K562 (cell line): ENCODE measurements around the gene NAV2. TPM values are rescaled to one million over a fixed set of nuclear protein-coding genes. Genes with fewer than 3 reads are reported as not detected.

ENCODE experiments used
- ATAC-seq: fragments of 200-7000 bp; cut with Tn5 transposase; 3 replicates; pipeline ENCODE4 v1.9.1; 2020; ENCODE audit warnings: moderate library complexity
- BruUV-seq: library from RNA; stranded (reverse); fragments of 400-500 nt; replicated peaks from 2 replicates; lab custom pipeline; 2021; lab: Mats Ljungman, UMichigan
- CTCF ChIA-PET: fragments of 300-600 bp; formaldehyde crosslinking; extraction: SDS; loops from one replicate; lab custom pipeline; 2021; ENCODE audit warnings: low intra/inter-chr PET ratio; lab: Yijun Ruan, JAX
- POLR2A ChIA-PET: fragments of 300-600, 350-650 bp; sonication (Branson Sonifier 250); formaldehyde crosslinking; extraction: SDS; loops from one replicate; lab custom pipeline; 2021; ENCODE audit warnings: antibody characterized with exemption, inconsistent platforms; lab: Yijun Ruan, JAX
- DNase-seq, 4 experiments: peaks; one replicate each; pipeline versions ENCODE4 v3.0.0 to v3.0.0-alpha.2; 2011 to 2018; ENCODE audit warnings: low spot score in 3 of 4, mixed read lengths in 3 of 4; ENCODE audit errors: extremely low read depth in 1 of 4
- FAIRE-seq: peaks from 2 replicates; lab custom pipeline; 2011; peaks lifted over from hg19 to GRCh38; lab: Jason Lieb, UNC
- H2AFZ ChIP-seq: 2 replicates; pipeline ENCODE4 v1.6.0; 2011; ENCODE audit warnings: low read depth, low read length, control low read depth, inconsistent platforms
- H3K27ac ChIP-seq: fragments of 200-600 bp; 3 replicates; pipeline ENCODE4 v1.8.0; 2011; ENCODE audit warnings: low read depth, mild to moderate bottlenecking, control low read depth, inconsistent platforms, low read length, moderate library complexity, mixed read lengths; ENCODE audit errors: extremely low read depth
- H3K27me3 ChIP-seq, 2 experiments: fragments of 300-600 bp in 1 of 2; 2 replicates in 1 of 2; 3 replicates in 1 of 2; pipeline versions ENCODE4 v1.6.0 to v1.8.0; 2011; ENCODE audit warnings: inconsistent platforms in 2 of 2, low read length in 2 of 2, mild to moderate bottlenecking in 1 of 2, mixed read lengths in 1 of 2, moderate library complexity in 1 of 2; ENCODE audit not compliant: control insufficient read depth in 2 of 2, insufficient read depth in 2 of 2
- H3K36me3 ChIP-seq: fragments of 300-600 bp; 3 replicates; pipeline ENCODE4 v1.8.0; 2011; ENCODE audit warnings: mild to moderate bottlenecking, low read length, inconsistent platforms; ENCODE audit not compliant: control insufficient read depth, insufficient read depth
- H3K4me1 ChIP-seq, 2 experiments: fragments of 200-600 bp in 1 of 2; replicated peaks in 1 of 2; 2 replicates in 1 of 2; 3 replicates in 1 of 2; pipeline versions ENCODE4 v1.5.1 to v1.8.0; 2011; ENCODE audit warnings: inconsistent platforms in 2 of 2, low read length in 2 of 2, mild to moderate bottlenecking in 1 of 2, mixed read lengths in 1 of 2, moderate library complexity in 1 of 2; ENCODE audit not compliant: control insufficient read depth in 2 of 2, insufficient read depth in 2 of 2
- H3K4me2 ChIP-seq: 2 replicates; pipeline ENCODE4 v1.6.1; 2011; ENCODE audit warnings: low read length, control low read depth, inconsistent platforms, mixed read lengths; ENCODE audit not compliant: insufficient read depth
- H3K4me3 ChIP-seq: fragments of 200-600 bp; sonication (generic), shearing (Covaris generic); 2 replicates; pipeline ENCODE4 v1.5.1; 2016; ENCODE audit warnings: control low read depth, inconsistent platforms
- H3K79me2 ChIP-seq: fragments of 200-600 bp; 3 replicates; pipeline ENCODE4 v1.8.0; 2011; ENCODE audit warnings: low read length, inconsistent platforms; ENCODE audit not compliant: control insufficient read depth, insufficient read depth
- H3K9ac ChIP-seq, 2 experiments: 2 replicates each; pipeline versions ENCODE4 v1.6.0 to v1.6.1; 2011; ENCODE audit warnings: low read depth in 2 of 2, low read length in 2 of 2, control low read depth in 1 of 2, inconsistent platforms in 1 of 2, mild to moderate bottlenecking in 1 of 2, mixed read lengths in 1 of 2; ENCODE audit not compliant: insufficient read depth in 1 of 2
- H3K9me1 ChIP-seq: one replicate; pipeline ENCODE4 v1.6.0; 2011; ENCODE audit warnings: inconsistent platforms, mild to moderate bottlenecking, low read length, moderate library complexity; ENCODE audit not compliant: control insufficient read depth, insufficient read depth
- H3K9me3 ChIP-seq: replicated peaks from 2 replicates; pipeline ENCODE4 v1.5.1; 2011; ENCODE audit warnings: low read depth, low read length, inconsistent platforms; ENCODE audit not compliant: control insufficient read depth, insufficient read depth
- H4K20me1 ChIP-seq: replicated peaks from 2 replicates; pipeline ENCODE4 v1.6.1; 2011; ENCODE audit warnings: low read length, inconsistent platforms, mixed read lengths; ENCODE audit not compliant: control insufficient read depth, insufficient read depth
- C11orf30 ChIP-seq: fragments of 450-650 bp; IDR thresholded peaks from 2 replicates; pipeline ENCODE4 v1.6.1; 2016; ENCODE audit warnings: low read depth, mild to moderate bottlenecking
- CHD1 ChIP-seq: fragments of 200-600 bp; sonication (generic); IDR thresholded peaks from one replicate; pipeline ENCODE4 v1.6.1; 2012; ENCODE audit warnings: mild to moderate bottlenecking, moderate library complexity, low read length, inconsistent platforms
- EP300 ChIP-seq: IDR thresholded peaks from 2 replicates; pipeline ENCODE4 v1.6.1; 2012; ENCODE audit warnings: low read length, improper control_type of control experiment
- NR1H2 ChIP-seq: sonication (generic); formaldehyde crosslinking; IDR thresholded peaks from 2 replicates; pipeline ENCODE4 v1.4.0; 2020; ENCODE audit warnings: mild to moderate bottlenecking, missing genetic modification reagents
- POLR2H ChIP-seq: IDR thresholded peaks from 2 replicates; pipeline ENCODE4 v1.6.1; 2016; ENCODE audit warnings: missing genetic modification characterization, low read depth, mild to moderate bottlenecking, control low read depth, missing compliant biosample characterization, moderate library complexity
- SRF ChIP-seq, 2 experiments: fragments of 250-450, 450-650 bp in 1 of 2; sonication (Bioruptor Pico) in 1 of 2; sonication (generic) in 1 of 2; formaldehyde crosslinking; IDR thresholded peaks; 2 replicates each; pipeline versions ENCODE4 v1.5.0 to v1.5.1; 2020 to 2022; ENCODE audit warnings: mild to moderate bottlenecking in 1 of 2, missing genetic modification reagents in 1 of 2
- TSC22D4 ChIP-seq: fragments of 450-650 bp; IDR thresholded peaks from 2 replicates; pipeline ENCODE4 v1.6.1; 2016; ENCODE audit warnings: missing genetic modification characterization, missing biosample characterization, control low read depth
- XRCC3 ChIP-seq: fragments of 450-650 bp; IDR thresholded peaks from 2 replicates; pipeline ENCODE4 v1.6.1; 2017; ENCODE audit warnings: mild to moderate bottlenecking, moderate library complexity
- ZNF282 ChIP-seq: sonication (generic); formaldehyde crosslinking; IDR thresholded peaks from 2 replicates; pipeline ENCODE4 v1.8.1; 2023; ENCODE audit warnings: missing genetic modification reagents
- ZNF436 ChIP-seq: fragments of 250-450, 450-650 bp; sonication (Bioruptor Pico); formaldehyde crosslinking; IDR thresholded peaks from 2 replicates; pipeline ENCODE4 v1.7.0; 2020; ENCODE audit warnings: mild to moderate bottlenecking
- ZNF717 ChIP-seq: fragments of 250-450 bp; sonication (Bioruptor Pico); IDR thresholded peaks from 2 replicates; pipeline ENCODE4 v1.5.0; 2021
- WGBS: fragments of 100-300 bp; shearing (Covaris generic); methylation state at CpG from one replicate; pipeline ENCODE4 v1.1.6; 2016; ENCODE audit warnings: low coverage, mixed read lengths; ENCODE audit not compliant: insufficient coverage; ENCODE audit errors: missing lambda C conversion rate; 5-methylcytosine and 5-hydroxymethylcytosine counted together
- in situ Hi-C: fragments of 300-500 bp; cut with MboI; formaldehyde crosslinking; loops from 4 replicates; pipeline ENCODE4 v1.15.0; 2018; ENCODE audit warnings: inconsistent platforms, mixed read lengths
- intact Hi-C: fragments of 100-400 bp; cut with micrococcal nuclease; formaldehyde crosslinking; loops from 2 replicates; pipeline ENCODE4 v1.14.2; 2022
- polyA plus RNA-seq, 8 experiments: library from polyadenylated mRNA; depleted of rRNA in 4 of 8; stranded (reverse) in 5 of 8; unstranded in 3 of 8; fragments of >200 nt; fragmentation: Nextera tagmentation in 2 of 8; fragmentation: Illumina TruSeq in 1 of 8; extraction: Ambion mirVana in 2 of 8; extraction: Trizol in 1 of 8; gene quantifications; 2 replicates each; pipeline versions ENCODE4 v1.2.1 to v1.2.3, GENCODE V29; 2011 to 2014; ENCODE audit warnings: inconsistent platforms in 1 of 8, missing spikeins in 1 of 8
- total RNA-seq, 7 experiments: library from RNA; depleted of rRNA in 6 of 7; stranded (reverse); fragments of >200 nt in 6 of 7; fragmentation: Illumina TruSeq in 2 of 7; extraction: Trizol in 2 of 7; gene quantifications; 2 replicates each; pipeline versions ENCODE4 v1.2.1 to v1.2.3, GENCODE V29; 2011 to 2021; ENCODE audit warnings: low replicate concordance in 1 of 7
- TF ChIP-seq, protein P1 (sequence below), 2 experiments: fragments of 450-650 bp; IDR thresholded peaks; 2 replicates each; pipeline ENCODE4 v1.6.1; 2016
- TF ChIP-seq, protein P2 (sequence below): conservative IDR thresholded peaks from 2 replicates; pipeline ENCODE4 v1.6.1; 2011; ENCODE audit warnings: low read depth, mild to moderate bottlenecking, low read length; ENCODE audit not compliant: control insufficient read depth
- TF ChIP-seq, protein P3 (sequence below): sonication (generic); formaldehyde crosslinking; IDR thresholded peaks from 2 replicates; pipeline ENCODE4 v1.8.1; 2023; ENCODE audit warnings: mild to moderate bottlenecking, missing genetic modification reagents

The NAV2 gene
- total and polyA plus RNA-seq, 9 of the 15 experiments (the other 6 are each of a cell fraction or from before 2014, with no cell fraction given): 0.03 to 0.35 (median 0.05) TPM

DNA sequence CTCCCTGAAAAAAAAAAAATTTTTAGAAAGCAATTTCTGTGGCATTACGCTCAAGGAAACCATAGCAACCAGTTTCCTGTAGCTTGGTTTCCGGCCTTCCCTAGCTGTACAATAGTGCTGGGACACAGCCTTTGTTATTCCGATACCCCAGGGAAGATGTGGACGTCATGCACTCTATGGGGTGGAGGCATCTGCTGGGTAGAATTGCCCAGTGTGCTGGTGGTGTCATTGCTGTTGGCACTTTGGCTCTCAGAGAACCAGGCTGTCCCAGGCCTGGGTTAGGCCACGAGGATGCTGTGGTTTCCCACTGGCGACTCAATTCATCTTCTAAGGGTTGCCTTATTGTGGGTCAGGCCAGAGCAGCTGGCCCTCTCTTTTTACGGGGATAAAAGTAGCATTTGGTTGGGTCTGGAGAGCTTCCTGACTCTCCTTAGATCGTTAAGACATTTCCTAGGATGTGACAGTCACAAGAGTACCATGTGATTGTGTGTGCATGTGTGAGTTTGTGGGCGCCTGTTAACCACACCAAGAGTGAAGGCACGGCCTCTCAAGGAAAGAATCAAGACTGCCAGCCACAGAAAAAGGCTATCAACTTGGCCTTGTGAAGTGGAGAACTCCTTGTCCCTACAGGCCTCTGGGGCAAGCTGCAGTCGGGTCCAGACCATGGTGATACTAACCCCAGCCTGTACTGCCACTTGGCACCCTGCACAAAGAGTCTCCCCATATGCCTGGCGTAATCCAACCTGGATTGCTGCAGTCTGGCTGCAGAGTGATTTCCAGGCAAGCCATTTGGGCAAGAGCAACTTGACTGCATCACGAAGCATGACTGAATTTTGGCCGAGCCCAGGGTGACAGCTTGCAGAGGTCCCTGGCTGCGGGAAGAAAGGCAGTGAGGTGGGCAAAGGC, 35.9 kb upstream of the NAV2 start:
- H3K9me1 ChIP-seq: no peaks in the 10 kb centered on the region
- H3K9ac ChIP-seq: no peak overlapping the region
- H2AFZ ChIP-seq: no peak overlapping the region
- ChIA-PET POLR2A (interaction anchor here (0.6 kb wide), 1 partner anchor 489 kb away, joined by 3 read pairs; no protein-coding TSS in a partner anchor), CTCF (no interaction called here)
- ATAC-seq: no peak
- no peak overlapping the region for H3K4me3 ChIP-seq
- intact Hi-C loops: no loop called here
- H3K79me2 ChIP-seq: no peaks in the 10 kb centered on the region
- H3K36me3 ChIP-seq: no peaks in the 10 kb centered on the region
- DNase-seq: no peak
- FAIRE-seq: no peak
- BruUV-seq: no TSS peak
- H3K4me2 ChIP-seq: no peak overlapping the region
- TF ChIP-seq XRCC3 (no peak), TSC22D4 (no peak), CHD1 (no peak), SRF (CRISPR knock-in tag; IDR thresholded peaks at IDR 0.05) (no peak), C11orf30 (no peak), NR1H2 (no peak), ZNF717 (CRISPR knock-in tag) (no peak), EP300 (no peak), ZNF282 (CRISPR knock-in tag) (no peak), POLR2H (no peak), ZNF436 (CRISPR knock-in tag) (no peak)
- TF ChIP-seq, protein P1, sequence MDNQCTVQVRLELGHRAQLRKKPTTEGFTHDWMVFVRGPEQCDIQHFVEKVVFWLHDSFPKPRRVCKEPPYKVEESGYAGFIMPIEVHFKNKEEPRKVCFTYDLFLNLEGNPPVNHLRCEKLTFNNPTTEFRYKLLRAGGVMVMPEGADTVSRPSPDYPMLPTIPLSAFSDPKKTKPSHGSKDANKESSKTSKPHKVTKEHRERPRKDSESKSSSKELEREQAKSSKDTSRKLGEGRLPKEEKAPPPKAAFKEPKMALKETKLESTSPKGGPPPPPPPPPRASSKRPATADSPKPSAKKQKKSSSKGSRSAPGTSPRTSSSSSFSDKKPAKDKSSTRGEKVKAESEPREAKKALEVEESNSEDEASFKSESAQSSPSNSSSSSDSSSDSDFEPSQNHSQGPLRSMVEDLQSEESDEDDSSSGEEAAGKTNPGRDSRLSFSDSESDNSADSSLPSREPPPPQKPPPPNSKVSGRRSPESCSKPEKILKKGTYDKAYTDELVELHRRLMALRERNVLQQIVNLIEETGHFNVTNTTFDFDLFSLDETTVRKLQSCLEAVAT (IDR thresholded peaks at IDR 0.05): no peak
- TF ChIP-seq, protein P2, sequence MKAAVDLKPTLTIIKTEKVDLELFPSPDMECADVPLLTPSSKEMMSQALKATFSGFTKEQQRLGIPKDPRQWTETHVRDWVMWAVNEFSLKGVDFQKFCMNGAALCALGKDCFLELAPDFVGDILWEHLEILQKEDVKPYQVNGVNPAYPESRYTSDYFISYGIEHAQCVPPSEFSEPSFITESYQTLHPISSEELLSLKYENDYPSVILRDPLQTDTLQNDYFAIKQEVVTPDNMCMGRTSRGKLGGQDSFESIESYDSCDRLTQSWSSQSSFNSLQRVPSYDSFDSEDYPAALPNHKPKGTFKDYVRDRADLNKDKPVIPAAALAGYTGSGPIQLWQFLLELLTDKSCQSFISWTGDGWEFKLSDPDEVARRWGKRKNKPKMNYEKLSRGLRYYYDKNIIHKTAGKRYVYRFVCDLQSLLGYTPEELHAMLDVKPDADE: no peak
- TF ChIP-seq, protein P3, sequence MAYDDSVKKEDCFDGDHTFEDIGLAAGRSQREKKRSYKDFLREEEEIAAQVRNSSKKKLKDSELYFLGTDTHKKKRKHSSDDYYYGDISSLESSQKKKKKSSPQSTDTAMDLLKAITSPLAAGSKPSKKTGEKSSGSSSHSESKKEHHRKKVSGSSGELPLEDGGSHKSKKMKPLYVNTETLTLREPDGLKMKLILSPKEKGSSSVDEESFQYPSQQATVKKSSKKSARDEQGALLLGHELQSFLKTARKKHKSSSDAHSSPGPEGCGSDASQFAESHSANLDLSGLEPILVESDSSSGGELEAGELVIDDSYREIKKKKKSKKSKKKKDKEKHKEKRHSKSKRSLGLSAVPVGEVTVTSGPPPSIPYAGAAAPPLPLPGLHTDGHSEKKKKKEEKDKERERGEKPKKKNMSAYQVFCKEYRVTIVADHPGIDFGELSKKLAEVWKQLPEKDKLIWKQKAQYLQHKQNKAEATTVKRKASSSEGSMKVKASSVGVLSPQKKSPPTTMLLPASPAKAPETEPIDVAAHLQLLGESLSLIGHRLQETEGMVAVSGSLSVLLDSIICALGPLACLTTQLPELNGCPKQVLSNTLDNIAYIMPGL: no peak
- H3K4me1 ChIP-seq: no peaks in the 10 kb centered on the region
- H4K20me1 ChIP-seq: no peaks in the 10 kb centered on the region
- WGBS: 1% methylated on average over 15 of the region's 15 CpGs
- no peaks in the 10 kb centered on the region for H3K9me3 ChIP-seq
- H3K27me3 ChIP-seq: peaks cover 5 to 39% of the 10 kb centered on the region in 2 experiments; a peak in 4 of 5 replicates
- in situ Hi-C loops: no loop called here
- no peak overlapping the region for H3K27ac ChIP-seq
